H1 (cell line): ENCODE results near the gene CPNE4. TPM values are rescaled to one million over a fixed set of nuclear protein-coding genes. Genes with fewer than 3 reads are reported as not detected.

Experiments
- CTCF ChIA-PET: fragments of 300-600 bp; sonication (Branson Sonifier 250); formaldehyde crosslinking; loops from one replicate; lab custom pipeline; 2021; ENCODE audit not compliant: partially characterized antibody; lab: Charles Lee
- POLR2A ChIA-PET: fragments of 300-600 bp; sonication (Branson Sonifier 250); formaldehyde crosslinking; loops from one replicate; lab custom pipeline; 2021; ENCODE audit warnings: inconsistent platforms; ENCODE audit not compliant: partially characterized antibody; lab: Charles Lee
- DNase-seq, 2 experiments: peaks; one replicate each; pipeline versions ENCODE4 v3.0.0 to v3.0.0-alpha.2; 2010 to 2022; ENCODE audit warnings: low spot score in 2 of 2, low read depth in 1 of 2, mixed read lengths in 1 of 2
- FAIRE-seq: peaks from 2 replicates; lab custom pipeline; 2011; peaks lifted over from hg19 to GRCh38; lab: Jason Lieb, UNC
- H2AFZ ChIP-seq: 2 replicates; pipeline ENCODE4 v1.8.1; 2012; ENCODE audit warnings: low read length, inconsistent platforms
- H2AK5ac ChIP-seq: 2 replicates; pipeline ENCODE4 v1.6.1; 2013; ENCODE audit warnings: low read depth, low read length
- H2BK120ac ChIP-seq: replicated peaks from 2 replicates; pipeline ENCODE3; 2013; ENCODE audit warnings: low read depth, low read length, inconsistent platforms
- H2BK12ac ChIP-seq: 2 replicates; pipeline ENCODE4 v1.6.1; 2013; ENCODE audit warnings: low read depth, low read length
- H2BK15ac ChIP-seq: 2 replicates; pipeline ENCODE4 v1.6.1; 2013; ENCODE audit warnings: low read length
- H2BK20ac ChIP-seq: 2 replicates; pipeline ENCODE4 v1.6.1; 2013; ENCODE audit warnings: low read length
- H2BK5ac ChIP-seq: 2 replicates; pipeline ENCODE4 v1.6.1; 2013; ENCODE audit warnings: low read depth, low read length
- H3K14ac ChIP-seq: 2 replicates; pipeline ENCODE4 v1.6.1; 2013; ENCODE audit warnings: inconsistent platforms; ENCODE audit not compliant: insufficient read length
- H3K18ac ChIP-seq: 2 replicates; pipeline ENCODE4 v1.6.1; 2013; ENCODE audit warnings: low read length; ENCODE audit errors: extremely low read depth
- H3K23ac ChIP-seq: 2 replicates; pipeline ENCODE4 v1.6.1; 2013; ENCODE audit warnings: inconsistent platforms; ENCODE audit not compliant: insufficient read length
- H3K23me2 ChIP-seq: 2 replicates; pipeline ENCODE4 v1.6.1; 2013; ENCODE audit warnings: low read depth, low read length
- H3K27ac ChIP-seq: 2 replicates; pipeline ENCODE4 v1.6.1; 2011; ENCODE audit warnings: low read depth, low read length, inconsistent platforms
- H3K27me3 ChIP-seq, 4 experiments: replicated peaks in 1 of 4; 1 replicate in 1 of 4; 2 replicates in 3 of 4; pipeline versions ENCODE4 v1.6.1 to v1.8.1; 2011 to 2013; ENCODE audit warnings: low read length in 3 of 4, mild to moderate bottlenecking in 3 of 4, inconsistent platforms in 2 of 4, mixed read lengths in 2 of 4, moderate library complexity in 1 of 4; ENCODE audit not compliant: control insufficient read depth in 3 of 4, insufficient read depth in 3 of 4; ENCODE audit errors: extremely low read depth in 1 of 4
- H3K36me3 ChIP-seq, 4 experiments: 2 replicates each; pipeline versions ENCODE4 v1.6.1 to v1.8.1; 2011 to 2013; ENCODE audit warnings: mild to moderate bottlenecking in 4 of 4, low read length in 3 of 4, moderate library complexity in 2 of 4, control low read depth in 1 of 4, inconsistent platforms in 1 of 4; ENCODE audit not compliant: insufficient read depth in 4 of 4, control insufficient read depth in 2 of 4
- H3K4ac ChIP-seq: replicated peaks from 2 replicates; pipeline ENCODE3; 2013; ENCODE audit warnings: low read length, low read depth, mixed read lengths, inconsistent platforms; ENCODE audit not compliant: insufficient read length
- H3K4me1 ChIP-seq, 4 experiments: replicated peaks in 1 of 4; 1 replicate in 1 of 4; 2 replicates in 3 of 4; pipeline versions ENCODE4 v1.6.1 to v1.8.1; 2011 to 2013; ENCODE audit warnings: low read length in 3 of 4, inconsistent platforms in 2 of 4, mixed read lengths in 1 of 4; ENCODE audit not compliant: insufficient read depth in 4 of 4, control insufficient read depth in 3 of 4
- H3K4me2 ChIP-seq, 2 experiments: 2 replicates each; pipeline versions ENCODE4 v1.6.1 to v1.8.1; 2011 to 2013; ENCODE audit warnings: low read depth in 2 of 2, low read length in 2 of 2, control low read depth in 1 of 2, inconsistent platforms in 1 of 2, mild to moderate bottlenecking in 1 of 2; ENCODE audit not compliant: insufficient read depth in 1 of 2
- H3K4me3 ChIP-seq, 4 experiments: fragments of 200-600, 300-600 bp in 1 of 4; sonication (generic), shearing (Covaris generic), sonication (Bioruptor Twin) in 1 of 4; 2 replicates each; pipeline versions ENCODE4 v1.5.1 to v1.8.1; 2011 to 2016; ENCODE audit warnings: low read length in 4 of 4, low read depth in 3 of 4, control low read depth in 2 of 4, inconsistent platforms in 2 of 4, mild to moderate bottlenecking in 2 of 4, mixed read lengths in 1 of 4, moderate library complexity in 1 of 4; ENCODE audit not compliant: insufficient read depth in 2 of 4; ENCODE audit errors: extremely low read depth in 1 of 4
- H3K56ac ChIP-seq: replicated peaks from 2 replicates; pipeline ENCODE3; 2013; ENCODE audit warnings: low read depth, mild to moderate bottlenecking, mixed read lengths, low read length, inconsistent platforms; ENCODE audit not compliant: insufficient read length
- H3K79me1 ChIP-seq: 2 replicates; pipeline ENCODE4 v1.6.1; 2013; ENCODE audit warnings: low read depth, low read length, control low read depth
- H3K79me2 ChIP-seq, 2 experiments: 2 replicates each; pipeline versions ENCODE4 v1.6.1 to v1.8.1; 2012 to 2013; ENCODE audit warnings: low read length in 2 of 2, mild to moderate bottlenecking in 2 of 2, inconsistent platforms in 1 of 2; ENCODE audit not compliant: insufficient read depth in 2 of 2, control insufficient read depth in 1 of 2
- H3K9ac ChIP-seq, 4 experiments: replicated peaks in 1 of 4; 1 replicate in 1 of 4; 2 replicates in 3 of 4; pipeline versions ENCODE4 v1.6.1 to v1.8.1; 2011 to 2013; ENCODE audit warnings: low read depth in 3 of 4, low read length in 3 of 4, control low read depth in 2 of 4, mild to moderate bottlenecking in 2 of 4, moderate library complexity in 2 of 4, inconsistent platforms in 1 of 4; ENCODE audit errors: extremely low read depth in 1 of 4
- H3K9me3 ChIP-seq, 2 experiments: 2 replicates each; pipeline versions ENCODE4 v1.6.1 to v1.8.1; 2012 to 2013; ENCODE audit warnings: mild to moderate bottlenecking in 2 of 2, moderate library complexity in 2 of 2, control low read depth in 1 of 2, inconsistent platforms in 1 of 2, low read depth in 1 of 2, low read length in 1 of 2, mixed read lengths in 1 of 2; ENCODE audit not compliant: insufficient read depth in 2 of 2
- H4K20me1 ChIP-seq, 2 experiments: replicated peaks in 1 of 2; 2 replicates each; pipeline versions ENCODE3 to v1.8.1; 2011 to 2013; ENCODE audit warnings: inconsistent platforms in 2 of 2, low read length in 2 of 2, mild to moderate bottlenecking in 1 of 2; ENCODE audit not compliant: insufficient read depth in 2 of 2, control insufficient read depth in 1 of 2
- H4K5ac ChIP-seq: 2 replicates; pipeline ENCODE4 v1.6.1; 2013; ENCODE audit warnings: low read length, low read depth, mixed read lengths, inconsistent platforms; ENCODE audit not compliant: insufficient read length
- H4K8ac ChIP-seq: 2 replicates; pipeline ENCODE4 v1.8.0; 2013; ENCODE audit warnings: mild to moderate bottlenecking, moderate library complexity, low read length, inconsistent platforms; ENCODE audit not compliant: insufficient read depth; ENCODE audit errors: extremely low read depth
- H4K91ac ChIP-seq: replicated peaks from 2 replicates; pipeline ENCODE3; 2013; ENCODE audit warnings: low read length, mixed read lengths, inconsistent platforms; ENCODE audit not compliant: insufficient read length
- FOSL1 ChIP-seq: IDR thresholded peaks from 2 replicates; pipeline ENCODE4 v1.6.1; 2011; ENCODE audit warnings: mild to moderate bottlenecking, low read depth, low read length, moderate library complexity; ENCODE audit not compliant: insufficient read depth
- KDM4A ChIP-seq: IDR thresholded peaks from one replicate; pipeline ENCODE4 v1.7.1; 2012; ENCODE audit warnings: low read depth, mild to moderate bottlenecking, moderate library complexity, low read length, inconsistent platforms; ENCODE audit not compliant: severe bottlenecking
- RFX5 ChIP-seq: IDR thresholded peaks from 2 replicates; pipeline ENCODE4 v1.6.1; 2011; ENCODE audit warnings: low read depth, low read length, improper control_type of control experiment, borderline replicate concordance
- SRF ChIP-seq: IDR thresholded peaks from 2 replicates; pipeline ENCODE4 v1.6.1; 2011; ENCODE audit warnings: mild to moderate bottlenecking, low read depth, low read length, moderate library complexity
- TEAD4 ChIP-seq: IDR thresholded peaks from 2 replicates; pipeline ENCODE4 v1.6.1; 2012; ENCODE audit warnings: low read depth, low read length, inconsistent platforms, mixed read lengths
- WGBS, 2 experiments: shearing (Covaris generic) in 1 of 2; methylation state at CpG; one replicate each; pipeline versions ENCODE4 v1.1.6 to v1.1.7; 2013 to 2015; ENCODE audit warnings: low lambda C conversion rate in 2 of 2, mixed read lengths in 2 of 2, inconsistent platforms in 1 of 2, low coverage in 1 of 2, missing lambda C conversion rate in 1 of 2; ENCODE audit not compliant: insufficient replicate concordance in 2 of 2, insufficient coverage in 1 of 2, insufficient read length in 1 of 2; ENCODE audit errors: extremely low coverage in 1 of 2, missing lambda C conversion rate in 1 of 2; 5-methylcytosine and 5-hydroxymethylcytosine counted together
- polyA plus RNA-seq, 7 experiments: library from polyadenylated mRNA; depleted of rRNA in 3 of 7; stranded (reverse) in 5 of 7; unstranded in 2 of 7; fragments of >200 nt in 5 of 7; fragments of 200-250 nt in 2 of 7; gene quantifications; 1 replicate in 5 of 7; 2 replicates in 1 of 7; 4 replicates in 1 of 7; pipeline versions ENCODE4 v1.2.1 to v1.2.3, GENCODE V29; 2011 to 2013; ENCODE audit warnings: missing spikeins in 2 of 7, mixed read lengths in 2 of 7
- total RNA-seq: library from RNA; stranded (reverse); fragmentation: NEBNext Ultra II Directional; extraction: Animal tissue kit (Norgen Biotek cat#: 25700); gene quantifications from 2 replicates; pipeline ENCODE4 v1.2.1, GENCODE V29; 2021
- TF ChIP-seq, protein P1 (sequence below), 3 experiments: IDR thresholded peaks; 1 replicate in 2 of 3; 2 replicates in 1 of 3; pipeline versions ENCODE4 v1.5.1 to v1.6.1; 2011; ENCODE audit warnings: low read length in 3 of 3, mild to moderate bottlenecking in 3 of 3, inconsistent platforms in 2 of 3, low read depth in 1 of 3, moderate library complexity in 1 of 3; ENCODE audit not compliant: insufficient read depth in 1 of 3; ENCODE audit errors: control extremely low read depth in 1 of 3
- TF ChIP-seq, protein P2 (sequence below): IDR thresholded peaks from 2 replicates; pipeline ENCODE4 v1.6.1; 2012; ENCODE audit warnings: inconsistent platforms
- TF ChIP-seq, protein P3 (sequence below): IDR thresholded peaks from 2 replicates; pipeline ENCODE4 v1.6.1; 2011; ENCODE audit warnings: low read depth, mild to moderate bottlenecking, low read length; ENCODE audit not compliant: insufficient read depth

CPNE4 gene
- total and polyA plus RNA-seq, 2 of the 8 experiments (the other 6 are each of a cell fraction or from before 2014, with no cell fraction given) = 0.82 to 3.8 TPM

DNA sequence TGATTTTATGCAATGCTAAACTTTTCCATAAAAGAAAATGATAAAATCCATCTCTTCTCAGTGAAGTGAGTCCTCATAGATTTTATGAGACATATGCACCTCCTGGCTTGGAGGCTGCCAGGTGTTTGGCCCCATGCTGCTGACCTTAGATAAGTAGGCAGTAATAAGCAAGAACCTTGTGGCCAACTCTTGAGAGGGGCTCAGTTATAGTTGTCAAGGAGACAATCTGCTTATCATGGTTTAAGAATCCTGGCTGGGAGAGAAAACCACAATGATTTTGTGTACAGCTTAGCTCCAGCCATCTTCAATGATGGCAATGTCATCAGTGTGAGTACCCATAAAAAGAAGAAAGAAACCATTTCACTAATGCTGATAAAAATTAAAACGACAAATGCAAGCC is 252.1 kb downstream of the CPNE4 start:
- no peak overlapping the region for H2BK12ac ChIP-seq
- no peak overlapping the region for H3K4me3 ChIP-seq
- 100% methylated on average over 1 of the region's 1 CpG; no CpG with 5 or more reads in 1 of the 2 experiments for WGBS, 2 experiments
- no peaks in the 10 kb centered on the region for H3K79me2 ChIP-seq
- no peak overlapping the region for H2BK120ac ChIP-seq
- no peaks in the 10 kb centered on the region for H3K36me3 ChIP-seq
- H2AFZ ChIP-seq = no peak overlapping the region
- H3K14ac ChIP-seq = no peak overlapping the region
- H3K27me3 ChIP-seq = no peaks in the 10 kb centered on the region; a peak in 2 of 7 replicates
- ChIA-PET CTCF (interaction anchor here (2.2 kb wide), 1 partner anchor 13 kb away, joined by 13 read pairs; no protein-coding TSS in a partner anchor), POLR2A (interaction anchor here (0.6 kb wide), 1 partner anchor 15 kb away, joined by 3 read pairs; no protein-coding TSS in a partner anchor)
- no peaks in the 10 kb centered on the region; the same call in 1 of the 2 replicates for H3K23me2 ChIP-seq
- no peak overlapping the region for H3K4me2 ChIP-seq
- no peak overlapping the region for H3K23ac ChIP-seq
- no peak overlapping the region for H2BK5ac ChIP-seq
- H2BK15ac ChIP-seq = no peak overlapping the region
- H3K56ac ChIP-seq = no peak overlapping the region
- H3K4ac ChIP-seq = no peak overlapping the region
- no peak overlapping the region for H2AK5ac ChIP-seq
- H4K20me1 ChIP-seq = no peaks in the 10 kb centered on the region
- TF ChIP-seq TEAD4 (no peak), KDM4A (no peak), FOSL1 (no peak), SRF (no peak), RFX5 (no peak)
- TF ChIP-seq, protein P1, sequence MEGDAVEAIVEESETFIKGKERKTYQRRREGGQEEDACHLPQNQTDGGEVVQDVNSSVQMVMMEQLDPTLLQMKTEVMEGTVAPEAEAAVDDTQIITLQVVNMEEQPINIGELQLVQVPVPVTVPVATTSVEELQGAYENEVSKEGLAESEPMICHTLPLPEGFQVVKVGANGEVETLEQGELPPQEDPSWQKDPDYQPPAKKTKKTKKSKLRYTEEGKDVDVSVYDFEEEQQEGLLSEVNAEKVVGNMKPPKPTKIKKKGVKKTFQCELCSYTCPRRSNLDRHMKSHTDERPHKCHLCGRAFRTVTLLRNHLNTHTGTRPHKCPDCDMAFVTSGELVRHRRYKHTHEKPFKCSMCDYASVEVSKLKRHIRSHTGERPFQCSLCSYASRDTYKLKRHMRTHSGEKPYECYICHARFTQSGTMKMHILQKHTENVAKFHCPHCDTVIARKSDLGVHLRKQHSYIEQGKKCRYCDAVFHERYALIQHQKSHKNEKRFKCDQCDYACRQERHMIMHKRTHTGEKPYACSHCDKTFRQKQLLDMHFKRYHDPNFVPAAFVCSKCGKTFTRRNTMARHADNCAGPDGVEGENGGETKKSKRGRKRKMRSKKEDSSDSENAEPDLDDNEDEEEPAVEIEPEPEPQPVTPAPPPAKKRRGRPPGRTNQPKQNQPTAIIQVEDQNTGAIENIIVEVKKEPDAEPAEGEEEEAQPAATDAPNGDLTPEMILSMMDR (IDR thresholded peaks at IDR 0.05; ENCODE audit: control extremely low read depth in 1 of 3, insufficient read depth in 1 of 3, low read depth in 1 of 3, low read length in 3 of 3) = no peak
- TF ChIP-seq, protein P2, sequence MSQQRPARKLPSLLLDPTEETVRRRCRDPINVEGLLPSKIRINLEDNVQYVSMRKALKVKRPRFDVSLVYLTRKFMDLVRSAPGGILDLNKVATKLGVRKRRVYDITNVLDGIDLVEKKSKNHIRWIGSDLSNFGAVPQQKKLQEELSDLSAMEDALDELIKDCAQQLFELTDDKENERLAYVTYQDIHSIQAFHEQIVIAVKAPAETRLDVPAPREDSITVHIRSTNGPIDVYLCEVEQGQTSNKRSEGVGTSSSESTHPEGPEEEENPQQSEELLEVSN = no peak
- TF ChIP-seq, protein P3, sequence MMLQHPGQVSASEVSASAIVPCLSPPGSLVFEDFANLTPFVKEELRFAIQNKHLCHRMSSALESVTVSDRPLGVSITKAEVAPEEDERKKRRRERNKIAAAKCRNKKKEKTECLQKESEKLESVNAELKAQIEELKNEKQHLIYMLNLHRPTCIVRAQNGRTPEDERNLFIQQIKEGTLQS = no peak
- H4K5ac ChIP-seq = no peak overlapping the region
- DNase-seq (no peak), FAIRE-seq (no peak)
- no peak overlapping the region for H3K27ac ChIP-seq
- H3K9ac ChIP-seq = no peak overlapping the region
- H4K91ac ChIP-seq = no peak overlapping the region
- no peaks in the 10 kb centered on the region; a peak in 1 of 7 replicates for H3K4me1 ChIP-seq
- H4K8ac ChIP-seq = no peak overlapping the region
- H3K18ac ChIP-seq = no peak overlapping the region
- no peaks in the 10 kb centered on the region for H3K9me3 ChIP-seq
- no peaks in the 10 kb centered on the region for H3K79me1 ChIP-seq
- no peak overlapping the region for H2BK20ac ChIP-seq
